ENCODE measurements around the gene NR2C2AP. TPM values are rescaled to one million over a fixed set of nuclear protein-coding genes. Genes with fewer than 3 reads are reported as not detected.

The NR2C2AP gene
- total RNA-seq, 1 experiment from 2014 or later = 31.7 TPM

- TF ChIP-seq, protein P1, sequence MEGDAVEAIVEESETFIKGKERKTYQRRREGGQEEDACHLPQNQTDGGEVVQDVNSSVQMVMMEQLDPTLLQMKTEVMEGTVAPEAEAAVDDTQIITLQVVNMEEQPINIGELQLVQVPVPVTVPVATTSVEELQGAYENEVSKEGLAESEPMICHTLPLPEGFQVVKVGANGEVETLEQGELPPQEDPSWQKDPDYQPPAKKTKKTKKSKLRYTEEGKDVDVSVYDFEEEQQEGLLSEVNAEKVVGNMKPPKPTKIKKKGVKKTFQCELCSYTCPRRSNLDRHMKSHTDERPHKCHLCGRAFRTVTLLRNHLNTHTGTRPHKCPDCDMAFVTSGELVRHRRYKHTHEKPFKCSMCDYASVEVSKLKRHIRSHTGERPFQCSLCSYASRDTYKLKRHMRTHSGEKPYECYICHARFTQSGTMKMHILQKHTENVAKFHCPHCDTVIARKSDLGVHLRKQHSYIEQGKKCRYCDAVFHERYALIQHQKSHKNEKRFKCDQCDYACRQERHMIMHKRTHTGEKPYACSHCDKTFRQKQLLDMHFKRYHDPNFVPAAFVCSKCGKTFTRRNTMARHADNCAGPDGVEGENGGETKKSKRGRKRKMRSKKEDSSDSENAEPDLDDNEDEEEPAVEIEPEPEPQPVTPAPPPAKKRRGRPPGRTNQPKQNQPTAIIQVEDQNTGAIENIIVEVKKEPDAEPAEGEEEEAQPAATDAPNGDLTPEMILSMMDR (conservative IDR thresholded peaks at IDR 0.05) = 0 out of 3 replicates have a peak, but pooled peaks have one; percentile 8
Observed at GRCh38 chr19:19154768-19155494, 48.3 kb downstream of the NR2C2AP start.

More at GRCh38 chr19:19154768-19155494, 48.3 kb downstream of the NR2C2AP start:
- no peak overlapping the region for H2BK15ac ChIP-seq (ENCODE audit: low read depth, low read length)
- H4K20me1 ChIP-seq (ENCODE audit: control insufficient read depth, insufficient read depth, insufficient read length) = no peaks in the 10 kb centered on the region
- no peaks in the 10 kb centered on the region for H3K27me3 ChIP-seq (ENCODE audit: insufficient read depth, low read length)
- H3K9me3 ChIP-seq (ENCODE audit: control insufficient read depth, low read depth, low read length) = no peaks in the 10 kb centered on the region
- peak overlapping the region in 2 of 3 experiments; percentile 7 to 23; a peak in 1 of 7 replicates for H3K27ac Mint-ChIP-seq
- H2BK5ac ChIP-seq (ENCODE audit: insufficient read length, low read length) = no peak overlapping the region
- no peak overlapping the region for H2AFZ ChIP-seq (ENCODE audit: low read length)
- H2BK12ac ChIP-seq (ENCODE audit: insufficient read length, low read depth, low read length) = no peak overlapping the region
- no peak overlapping the region for H3K4ac ChIP-seq (ENCODE audit: low read depth, low read length)
- no peak overlapping the region for H3T11ph ChIP-seq (ENCODE audit: low read length)
- H3K4me1 Mint-ChIP-seq = peaks cover 6 to 11% of the 10 kb centered on the region in 2 experiments; a peak in 3 of 4 replicates
- H3K23ac ChIP-seq (ENCODE audit: insufficient read length, low read depth, low read length) = no peak overlapping the region
- no peak overlapping the region for H2AK5ac ChIP-seq (ENCODE audit: insufficient read length, low read length)
- no peaks in the 10 kb centered on the region for H3K4me1 ChIP-seq (ENCODE audit: insufficient read depth, low read length)
- H3K18ac ChIP-seq (ENCODE audit: insufficient read length, low read depth, low read length) = no peak overlapping the region
- no peak overlapping the region for H3K27ac ChIP-seq (ENCODE audit: insufficient read length, low read depth, low read length)
- no peak overlapping the region; a peak in 1 of 5 replicates for H3K4me3 Mint-ChIP-seq
- H3K9ac ChIP-seq (ENCODE audit: extremely low read depth, insufficient read length, low read length) = no peak overlapping the region
- no peaks in the 10 kb centered on the region for H3K23me2 ChIP-seq (ENCODE audit: insufficient read length, low read depth, low read length, poor library complexity, severe bottlenecking)
- H3K27me3 Mint-ChIP-seq (ENCODE audit: low read depth) = peaks cover 28% of the 10 kb centered on the region
- no peak overlapping the region; the same call in 1 of the 2 replicates for H3K14ac ChIP-seq (ENCODE audit: insufficient read depth, low read length)
- no peak overlapping the region for H3K4me2 ChIP-seq (ENCODE audit: insufficient read depth, insufficient read length, low read length)
- H4K5ac ChIP-seq (ENCODE audit: insufficient read length, low read depth, low read length) = no peak overlapping the region
- no CpG with 5 or more reads among the region's 6 CpGs for WGBS (ENCODE audit: extremely low coverage, insufficient read length, low lambda C conversion rate)
- H2BK120ac ChIP-seq (ENCODE audit: low read depth, low read length, poor library complexity, severe bottlenecking) = no peak overlapping the region
- H3K79me2 ChIP-seq (ENCODE audit: insufficient read depth, low read length) = no peaks in the 10 kb centered on the region
- no peaks in the 10 kb centered on the region; a peak in 1 of 7 replicates for H3K36me3 Mint-ChIP-seq (ENCODE audit: insufficient read depth in 1 of 3, low read depth in 3 of 3)
- no peak overlapping the region for H2BK20ac ChIP-seq (ENCODE audit: low read depth, low read length, poor library complexity, severe bottlenecking)
- no peaks in the 10 kb centered on the region for H3K79me1 ChIP-seq (ENCODE audit: insufficient read depth, low read depth, low read length, poor library complexity, severe bottlenecking)
- no peak for DNase-seq
- H4K8ac ChIP-seq (replicated peaks; ENCODE audit: insufficient read length, low read depth, low read length) = no peak overlapping the region
- H3K9me3 Mint-ChIP-seq = no peaks in the 10 kb centered on the region; a peak in 1 of 5 replicates
- no peak overlapping the region for H4K91ac ChIP-seq (ENCODE audit: insufficient read length, low read depth, low read length)
- H3K56ac ChIP-seq (ENCODE audit: insufficient read length, low read depth, low read length) = no peak overlapping the region
